Karpas-422 (cell line): Measurements from ENCODE around the gene SYNJ1. TPM values are rescaled to one million over a fixed set of nuclear protein-coding genes. Genes with fewer than 3 reads are reported as not detected.
"Not testable (repeated sequence)": the region's sequence is repeated elsewhere in the genome, so short reads cannot be mapped to it uniquely, and the experiment has no call there.

ENCODE experiments used
- DNase-seq: peaks from one replicate; pipeline ENCODE4 v3.0.0-alpha.2; 2015
- H2AFZ ChIP-seq: fragments of 200-600 bp; sonication (generic); 2 replicates; pipeline ENCODE4 v1.6.1; 2014; ENCODE audit warnings: antibody characterized with exemption, low read length, mixed read lengths
- H3K27ac ChIP-seq: fragments of 200-600 bp; sonication (generic); 2 replicates; pipeline ENCODE4 v1.5.1; 2014; ENCODE audit warnings: mild to moderate bottlenecking, low read length, moderate library complexity
- H3K27me3 ChIP-seq: fragments of 200-600 bp; sonication (generic); 2 replicates; pipeline ENCODE4 v1.6.1; 2014; ENCODE audit warnings: low read length, mixed read lengths
- H3K36me3 ChIP-seq: fragments of 200-600 bp; sonication (generic); 2 replicates; pipeline ENCODE4 v1.6.1; 2014; ENCODE audit warnings: low read length, mixed read lengths; ENCODE audit not compliant: insufficient read depth
- H3K4me1 ChIP-seq: fragments of 200-600 bp; sonication (generic); 2 replicates; pipeline ENCODE4 v1.6.1; 2014; ENCODE audit warnings: mild to moderate bottlenecking, low read length, mixed read lengths
- H3K4me2 ChIP-seq: fragments of 200-600 bp; sonication (generic); 2 replicates; pipeline ENCODE4 v1.6.1; 2014; ENCODE audit warnings: low read length, low read depth, mild to moderate bottlenecking; ENCODE audit not compliant: poor library complexity, severe bottlenecking
- H3K4me3 ChIP-seq: fragments of 200-600 bp; sonication (generic); 2 replicates; pipeline ENCODE4 v1.5.1; 2014; ENCODE audit warnings: mild to moderate bottlenecking, antibody characterized with exemption, low read length, mixed read lengths
- H3K79me2 ChIP-seq: fragments of 200-600 bp; sonication (generic); 2 replicates; pipeline ENCODE4 v1.6.1; 2014; ENCODE audit warnings: mild to moderate bottlenecking, low read length, mixed read lengths
- H3K9ac ChIP-seq: fragments of 200-600 bp; sonication (generic); 2 replicates; pipeline ENCODE4 v1.6.0; 2014; ENCODE audit warnings: low read length
- H3K9me2 ChIP-seq: fragments of 200-600 bp; sonication (generic), shearing (Covaris generic); replicated peaks from 2 replicates; pipeline ENCODE4 v1.6.0; 2014; ENCODE audit warnings: mild to moderate bottlenecking, low read length, moderate library complexity; ENCODE audit not compliant: insufficient read depth
- H3K9me3 ChIP-seq: fragments of 300-700, 200-600 bp; sonication (generic); 2 replicates; pipeline ENCODE4 v1.6.1; 2014; ENCODE audit warnings: low read length, mixed read lengths
- H4K20me1 ChIP-seq: fragments of 200-600 bp; sonication (generic); 2 replicates; pipeline ENCODE4 v1.6.1; 2014; ENCODE audit warnings: mild to moderate bottlenecking, antibody characterized with exemption, low read length, low read depth; ENCODE audit not compliant: insufficient read depth
- total RNA-seq: library from RNA; depleted of rRNA; stranded (reverse); fragments of >200 nt; shearing (Covaris generic); gene quantifications from 2 replicates; pipeline ENCODE4 v1.2.3, GENCODE V29; 2014; ENCODE audit warnings: low replicate concordance

SYNJ1 gene
- total RNA-seq, 1 experiment from 2014 or later, result 6.0 TPM

DNA sequence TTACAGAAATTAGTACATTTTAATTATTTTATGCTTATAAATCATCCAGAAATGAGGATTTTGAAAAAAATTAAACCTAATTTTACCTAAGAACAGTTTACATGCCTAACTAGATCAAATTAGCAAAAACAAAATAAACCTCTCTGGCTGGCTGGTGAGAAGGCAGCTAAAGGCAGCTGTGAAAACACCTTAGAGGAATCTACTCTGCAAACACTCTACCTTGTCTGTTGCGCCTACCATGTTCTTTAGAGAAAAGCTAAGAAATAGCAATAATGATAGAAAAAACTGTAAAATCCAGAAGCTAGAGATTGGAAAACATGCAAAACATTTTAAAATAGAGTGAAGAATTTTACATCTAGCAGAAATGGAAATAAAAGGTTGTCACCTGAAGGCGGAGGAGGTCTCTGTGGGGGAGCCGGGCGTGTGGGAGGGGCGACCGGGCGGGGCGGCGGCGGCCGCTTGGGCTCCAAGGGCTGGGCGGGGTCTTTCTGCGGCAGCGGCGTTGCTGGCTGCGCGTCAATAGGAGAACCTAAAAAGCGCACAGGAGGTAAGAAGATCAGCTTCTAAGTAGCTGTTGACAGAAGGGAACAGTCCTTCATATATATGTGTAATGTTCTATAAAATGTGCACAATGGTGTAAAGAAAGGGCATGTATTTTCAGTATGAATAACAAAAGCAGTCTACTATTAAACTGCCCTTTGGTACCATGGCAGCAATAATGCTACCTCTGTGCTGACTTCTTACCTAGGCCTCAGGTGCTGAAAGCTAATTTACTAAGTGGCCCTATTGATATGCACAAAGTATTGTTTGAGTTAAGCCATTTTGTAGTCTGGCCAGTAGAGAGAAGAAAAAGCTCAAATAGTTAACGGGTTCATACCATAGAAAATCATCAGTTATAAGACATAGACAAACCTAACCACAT, 82.3 kb downstream of the SYNJ1 start:
- Histone ChIP-seq H3K79me2 (no peaks in the 10 kb centered on the region), H3K27ac (no peak overlapping the region), H2AFZ (no peak overlapping the region), H3K9me3 (no peaks in the 10 kb centered on the region), H3K9ac (no peak overlapping the region), H3K9me2 (no peaks in the 10 kb centered on the region), H3K27me3 (no peaks in the 10 kb centered on the region), H3K4me2 (no peak overlapping the region), H4K20me1 (no peaks in the 10 kb centered on the region), H3K4me3 (no peak overlapping the region), H3K4me1 (no peaks in the 10 kb centered on the region), H3K36me3 (no peaks in the 10 kb centered on the region)
- DNase-seq, result no peak

DNA sequence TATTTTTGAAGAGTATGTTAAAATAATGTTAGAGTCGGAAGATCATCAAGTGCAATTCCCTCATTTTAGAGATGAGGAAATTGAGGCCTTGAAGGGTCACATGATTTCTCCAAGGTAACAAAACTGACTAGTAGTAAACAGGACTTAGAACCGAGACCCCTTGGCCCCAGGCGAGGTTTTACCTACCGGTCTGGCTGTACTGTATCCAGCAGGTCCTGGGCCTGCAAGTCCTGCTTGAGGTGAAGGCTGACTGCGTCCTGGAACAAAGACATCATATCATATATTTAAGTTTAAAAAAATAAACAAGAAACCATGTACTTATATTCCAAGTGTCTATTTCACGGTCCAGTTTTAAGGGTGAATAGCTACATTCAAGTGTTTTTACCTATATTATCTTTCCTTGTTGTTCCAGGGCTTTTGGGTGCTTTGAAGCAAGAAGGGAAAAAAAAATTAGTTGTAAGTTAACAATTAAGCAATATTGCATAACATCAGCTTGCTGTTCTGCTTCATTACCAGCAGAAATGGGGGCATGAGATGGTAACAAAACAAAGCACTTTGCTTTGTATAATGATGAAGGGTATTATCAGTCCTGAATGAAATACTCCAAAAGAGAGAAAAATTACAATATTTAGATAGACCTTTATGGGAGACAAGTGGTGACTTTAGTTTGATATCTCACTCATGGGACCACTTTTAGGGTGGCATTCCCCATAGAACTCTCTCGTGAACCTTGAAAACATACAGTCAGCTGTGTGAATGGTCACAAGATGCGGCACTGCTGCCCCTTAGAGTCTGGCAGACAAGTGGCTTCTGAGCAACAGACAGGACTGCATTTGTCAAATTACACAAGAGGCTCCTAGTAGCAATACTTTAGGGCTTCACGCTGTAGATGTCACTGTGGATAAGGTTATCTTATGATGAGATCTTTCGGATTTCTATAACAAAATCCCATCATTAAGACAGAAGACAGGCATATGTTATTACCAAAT, 85.8 kb downstream of the SYNJ1 start:
- Histone ChIP-seq H3K36me3 (no peaks in the 10 kb centered on the region), H4K20me1 (no peaks in the 10 kb centered on the region), H3K9me2 (no peaks in the 10 kb centered on the region), H3K4me3 (no peak overlapping the region), H3K27me3 (no peaks in the 10 kb centered on the region), H3K4me2 (no peak overlapping the region), H3K27ac (no peak overlapping the region), H3K4me1 (no peaks in the 10 kb centered on the region), H3K9me3 (no peaks in the 10 kb centered on the region), H3K9ac (no peak overlapping the region), H3K79me2 (no peaks in the 10 kb centered on the region), H2AFZ (no peak overlapping the region)
- no peak for DNase-seq

DNA sequence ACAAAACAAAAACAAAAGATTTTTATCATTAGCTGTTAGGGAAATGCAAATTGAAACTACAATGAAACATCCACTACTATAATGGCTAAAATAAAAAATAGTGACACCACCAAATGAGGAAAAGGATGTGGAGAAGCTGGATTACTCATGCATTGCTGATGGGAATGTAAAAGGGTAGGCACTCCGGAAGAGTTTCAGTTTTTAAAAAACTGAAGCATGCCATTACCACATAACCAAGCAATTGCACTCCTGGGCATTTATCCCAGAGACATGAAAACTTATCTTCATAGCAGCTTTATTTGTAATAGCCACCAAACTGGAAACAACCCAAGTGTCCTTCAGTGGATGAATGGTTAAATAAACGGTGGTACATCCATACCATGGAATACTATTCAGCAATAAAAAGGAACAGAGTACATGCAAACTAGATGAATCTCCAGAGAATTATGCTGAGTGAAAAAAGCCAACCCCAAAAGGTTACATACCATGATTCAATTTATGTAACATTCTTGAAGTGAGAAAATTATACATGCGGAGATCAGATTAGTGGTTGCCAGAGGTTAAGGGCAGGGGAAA, 101.1 kb downstream of the SYNJ1 start:
- H3K4me2 ChIP-seq, result no peak overlapping the region
- no peak for DNase-seq
- H3K27me3 ChIP-seq, result no peaks in the 10 kb centered on the region
- no peaks in the 10 kb centered on the region for H3K4me1 ChIP-seq
- H3K79me2 ChIP-seq, result no peaks in the 10 kb centered on the region
- no peak overlapping the region for H2AFZ ChIP-seq
- H3K9me2 ChIP-seq, result no peaks in the 10 kb centered on the region
- H3K9ac ChIP-seq, result no peak overlapping the region
- no peak overlapping the region for H3K27ac ChIP-seq
- 0 out of 2 replicates have a peak, but pooled peaks cover 3% of the 10 kb centered on the region for H3K36me3 ChIP-seq
- no peaks in the 10 kb centered on the region for H3K9me3 ChIP-seq
- H3K4me3 ChIP-seq, result no peak overlapping the region
- H4K20me1 ChIP-seq, result no peaks in the 10 kb centered on the region

DNA sequence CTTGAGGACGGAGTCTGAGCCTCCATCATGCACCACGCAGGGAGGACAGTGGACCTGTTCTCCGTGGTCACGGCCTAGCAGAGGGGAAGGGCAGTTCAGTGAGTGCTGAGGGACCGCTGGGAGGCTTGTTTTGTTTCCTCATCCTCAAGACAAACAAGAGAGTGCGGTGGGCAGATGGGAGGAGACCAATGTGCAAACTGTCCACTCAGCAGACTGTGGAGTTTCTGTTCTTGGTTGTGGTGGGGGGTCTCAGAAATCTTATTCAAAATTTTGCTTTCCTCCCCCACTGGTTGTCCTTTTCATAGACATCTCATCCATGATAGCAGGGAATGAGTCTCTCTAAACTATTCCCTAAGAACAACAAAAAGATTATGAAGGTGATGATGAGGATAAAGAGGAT, 109.6 kb downstream of the SYNJ1 start:
- H3K4me1 ChIP-seq, H3K4me2 ChIP-seq, H3K9me2 ChIP-seq, H3K36me3 ChIP-seq, H3K79me2 ChIP-seq, H3K27ac ChIP-seq, H4K20me1 ChIP-seq, H3K9ac ChIP-seq, H3K4me3 ChIP-seq, H3K27me3 ChIP-seq, H3K9me3 ChIP-seq, DNase-seq, H2AFZ ChIP-seq: not testable (repeated sequence)

DNA sequence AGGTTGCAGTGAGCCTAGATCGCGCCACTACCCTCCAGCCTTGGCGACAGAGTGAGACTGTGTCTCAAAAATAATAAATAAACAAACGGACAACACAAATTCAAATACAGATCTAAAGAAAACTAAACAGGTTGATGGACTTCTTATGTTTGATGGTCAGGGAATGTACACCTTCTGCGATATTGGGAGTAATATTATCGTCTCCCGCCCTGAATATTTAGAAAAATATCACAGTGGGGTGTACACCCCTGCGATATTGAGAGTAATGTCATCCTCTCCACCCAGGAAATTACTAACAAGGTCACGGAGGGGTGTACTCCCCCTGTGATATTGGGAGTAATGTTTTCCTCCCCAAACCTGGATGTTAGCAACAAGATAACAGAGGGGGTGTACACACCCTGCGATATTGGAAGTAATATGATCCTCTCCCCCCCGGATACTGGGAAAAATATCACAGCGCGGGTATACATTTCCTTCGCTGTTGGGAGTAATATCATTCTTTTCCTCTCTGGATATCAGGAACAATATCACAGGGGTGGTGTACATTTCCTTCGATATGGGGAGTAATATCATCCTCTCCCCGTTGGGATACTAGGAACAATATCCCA, 114.3 kb downstream of the SYNJ1 start:
- Histone ChIP-seq H4K20me1 (no peaks in the 10 kb centered on the region), H3K4me3 (peak overlapping the region; percentile 96), H3K4me2 (peak overlapping the region; percentile 84), H2AFZ (no peak overlapping the region), H3K9me3 (no peaks in the 10 kb centered on the region), H3K27ac (no peak overlapping the region), H3K79me2 (peaks cover 27% of the 10 kb centered on the region), H3K9me2 (no peaks in the 10 kb centered on the region), H3K36me3 (peaks cover 11% of the 10 kb centered on the region; the same call in 1 of the 2 replicates), H3K27me3 (no peaks in the 10 kb centered on the region), H3K4me1 (peaks cover 15% of the 10 kb centered on the region), H3K9ac (peak overlapping the region; percentile 96)
- no peak for DNase-seq

DNA sequence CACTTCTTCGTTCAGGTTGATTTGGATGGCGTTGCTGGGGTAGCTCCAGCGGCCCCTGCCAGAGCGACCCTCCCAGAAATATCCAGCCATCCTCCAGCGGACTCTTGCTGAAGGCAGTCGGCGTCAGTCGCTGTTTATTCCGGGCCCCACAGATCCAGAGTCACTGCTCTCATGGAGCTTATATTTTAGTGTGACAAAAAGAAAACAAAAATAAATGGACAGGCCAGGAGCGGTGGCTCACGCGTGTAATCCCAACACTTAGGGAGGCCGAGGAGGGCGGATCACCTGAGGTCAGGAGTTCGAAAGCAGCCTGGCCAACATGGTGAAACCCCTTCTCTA, 114.8 kb downstream of the SYNJ1 start:
- H3K9ac ChIP-seq, result peak overlapping the region; percentile 96
- DNase-seq, result no peak
- H3K4me1 ChIP-seq, result peaks cover 15% of the 10 kb centered on the region
- peak overlapping the region; percentile 96 for H3K4me3 ChIP-seq
- no peaks in the 10 kb centered on the region for H3K27me3 ChIP-seq
- H3K9me3 ChIP-seq, result no peaks in the 10 kb centered on the region
- H2AFZ ChIP-seq, result peak overlapping the region; percentile 93
- peaks cover 27% of the 10 kb centered on the region for H3K79me2 ChIP-seq
- peak overlapping the region; percentile 84 for H3K4me2 ChIP-seq
- no peak overlapping the region for H3K27ac ChIP-seq
- no peaks in the 10 kb centered on the region for H4K20me1 ChIP-seq
- H3K36me3 ChIP-seq, result peaks cover 11% of the 10 kb centered on the region; the same call in 1 of the 2 replicates
- no peaks in the 10 kb centered on the region for H3K9me2 ChIP-seq

DNA sequence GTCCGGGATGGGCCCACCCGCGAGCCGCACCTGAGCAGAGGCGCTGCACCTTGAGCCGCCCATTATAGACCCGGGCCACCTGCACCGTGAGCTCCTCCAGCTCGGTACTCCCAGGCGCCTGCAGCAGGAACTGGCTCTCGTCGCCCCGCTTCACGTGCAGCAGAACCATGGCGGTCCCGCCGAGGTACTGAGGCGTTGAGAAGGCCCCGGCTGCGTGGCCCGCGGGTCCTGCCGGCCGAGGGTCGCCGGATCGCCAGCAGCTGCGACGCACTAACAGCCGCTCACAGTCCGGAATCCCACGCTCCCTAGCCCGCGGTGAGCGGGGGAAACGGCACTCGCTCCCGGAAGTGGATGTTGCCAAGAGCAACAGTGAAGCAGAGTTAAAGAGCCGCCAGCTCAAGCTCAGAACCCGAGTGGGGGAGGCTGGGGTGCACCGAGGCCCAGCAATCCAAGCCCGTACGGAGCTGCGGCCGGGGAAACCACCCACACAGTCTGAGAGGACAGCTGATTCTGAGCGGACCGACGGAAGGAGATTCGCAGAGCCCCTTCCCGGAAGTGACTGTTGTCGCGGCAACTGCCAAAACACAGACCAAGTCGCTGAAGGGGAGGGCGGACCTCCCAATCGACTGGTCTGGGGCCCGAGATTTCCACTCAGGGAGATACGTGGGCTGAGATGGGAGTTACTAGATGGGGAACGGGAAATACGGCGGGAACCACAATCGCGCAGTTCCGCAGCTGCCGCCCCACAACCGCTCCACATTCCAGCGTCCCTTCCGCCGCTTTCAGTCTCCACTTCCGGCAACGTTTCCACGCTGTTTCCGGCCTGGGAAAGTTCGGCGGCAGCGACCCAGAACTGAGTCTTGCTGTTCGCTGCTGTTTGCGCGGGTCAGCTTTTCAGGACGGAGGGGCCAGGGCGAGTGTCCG, 115.5 kb downstream of the SYNJ1 start, which contains the start of gene CFAP298:
TSS of gene CFAP298 (minus strand) at position 303 of the 924 bp plus-strand sequence. CDS start at position 169, 134 bp downstream.
- Histone ChIP-seq H2AFZ (peak within 1 kb of the TSS; percentile 93), H3K27ac (peak within 1 kb of the TSS; percentile 92), H3K9me3 (no peaks in the 10 kb centered on the region), H3K9me2 (no peaks in the 10 kb centered on the region), H3K27me3 (no peaks in the 10 kb centered on the region), H3K9ac (peak within 1 kb of the TSS; percentile 96), H3K79me2 (peaks cover 27% of the 10 kb centered on the region), H3K36me3 (peaks cover 14% of the 10 kb centered on the region; the same call in 1 of the 2 replicates), H4K20me1 (no peaks in the 10 kb centered on the region), H3K4me1 (peaks cover 15% of the 10 kb centered on the region), H3K4me3 (peak within 1 kb of the TSS; percentile 96), H3K4me2 (peak within 1 kb of the TSS; percentile 84)
- peak; percentile 96 for DNase-seq
